MM.1S (cell line): ENCODE data around the gene YLPM1.

ENCODE experiments used
- EZH2 ChIP-seq: fragments of 300-600 bp; sonication (generic); optimal IDR thresholded peaks from 2 replicates; pipeline ENCODE3; 2017; ENCODE audit warnings: low read depth, mild to moderate bottlenecking, antibody characterized with exemption, low read length, mixed read lengths
- EZH2phosphoT487 ChIP-seq: fragments of 300-600 bp; sonication (generic); IDR thresholded peaks from 2 replicates; pipeline ENCODE4 v1.6.1; 2018; ENCODE audit warnings: antibody characterized with exemption, low read length
- TF ChIP-seq, protein P1 (sequence below): fragments of 300-600 bp; sonication (generic); IDR thresholded peaks from 2 replicates; pipeline ENCODE4 v1.5.1; 2016; ENCODE audit warnings: antibody characterized with exemption, low read length, mixed read lengths

DNA sequence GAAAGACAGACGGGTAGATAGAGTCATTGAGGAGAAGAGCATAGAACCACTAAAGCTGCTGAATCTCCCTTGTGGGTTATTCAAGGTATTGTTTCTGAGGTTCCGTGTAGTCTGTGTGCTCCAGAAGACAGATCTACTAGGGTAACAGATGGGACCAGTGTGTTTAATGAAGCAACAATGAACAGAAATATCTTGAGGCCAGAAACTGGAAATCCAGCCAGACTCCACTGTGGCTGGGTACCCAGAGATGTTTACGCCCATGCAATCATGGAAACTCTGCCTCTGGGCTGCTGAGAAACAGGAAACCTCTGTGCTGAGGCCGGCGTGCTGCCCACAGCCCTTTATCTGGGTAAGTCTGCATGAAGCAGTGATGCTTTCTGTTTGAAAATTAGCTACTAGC lies 104.6 kb downstream of the YLPM1 start:
- TF ChIP-seq, protein P1, sequence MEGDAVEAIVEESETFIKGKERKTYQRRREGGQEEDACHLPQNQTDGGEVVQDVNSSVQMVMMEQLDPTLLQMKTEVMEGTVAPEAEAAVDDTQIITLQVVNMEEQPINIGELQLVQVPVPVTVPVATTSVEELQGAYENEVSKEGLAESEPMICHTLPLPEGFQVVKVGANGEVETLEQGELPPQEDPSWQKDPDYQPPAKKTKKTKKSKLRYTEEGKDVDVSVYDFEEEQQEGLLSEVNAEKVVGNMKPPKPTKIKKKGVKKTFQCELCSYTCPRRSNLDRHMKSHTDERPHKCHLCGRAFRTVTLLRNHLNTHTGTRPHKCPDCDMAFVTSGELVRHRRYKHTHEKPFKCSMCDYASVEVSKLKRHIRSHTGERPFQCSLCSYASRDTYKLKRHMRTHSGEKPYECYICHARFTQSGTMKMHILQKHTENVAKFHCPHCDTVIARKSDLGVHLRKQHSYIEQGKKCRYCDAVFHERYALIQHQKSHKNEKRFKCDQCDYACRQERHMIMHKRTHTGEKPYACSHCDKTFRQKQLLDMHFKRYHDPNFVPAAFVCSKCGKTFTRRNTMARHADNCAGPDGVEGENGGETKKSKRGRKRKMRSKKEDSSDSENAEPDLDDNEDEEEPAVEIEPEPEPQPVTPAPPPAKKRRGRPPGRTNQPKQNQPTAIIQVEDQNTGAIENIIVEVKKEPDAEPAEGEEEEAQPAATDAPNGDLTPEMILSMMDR: no peak
- TF ChIP-seq EZH2phosphoT487 (no peak), EZH2 (no peak)
